H1 (cell line): ENCODE results near the gene HCAR2.

ENCODE experiments used
- CTCF ChIP-seq, 3 experiments: IDR thresholded peaks; 1 replicate in 2 of 3; 2 replicates in 1 of 3; pipeline versions ENCODE4 v1.5.1 to v1.6.1; 2011; ENCODE audit warnings: low read length in 3 of 3, mild to moderate bottlenecking in 3 of 3, inconsistent platforms in 2 of 3, low read depth in 1 of 3, moderate library complexity in 1 of 3; ENCODE audit not compliant: insufficient read depth in 1 of 3; ENCODE audit errors: control extremely low read depth in 1 of 3
- FOSL1 ChIP-seq: IDR thresholded peaks from 2 replicates; pipeline ENCODE4 v1.6.1; 2011; ENCODE audit warnings: mild to moderate bottlenecking, low read depth, low read length, moderate library complexity; ENCODE audit not compliant: insufficient read depth
- MAX ChIP-seq: IDR thresholded peaks from 2 replicates; pipeline ENCODE4 v1.6.1; 2012; ENCODE audit warnings: inconsistent platforms
- RAD21 ChIP-seq, 2 experiments: IDR thresholded peaks in 1 of 2; conservative IDR thresholded peaks in 1 of 2; 2 replicates each; pipeline ENCODE4 v1.6.1; 2011; ENCODE audit warnings: low read depth in 2 of 2, low read length in 2 of 2, improper control_type of control experiment in 1 of 2, inconsistent platforms in 1 of 2, mild to moderate bottlenecking in 1 of 2, moderate library complexity in 1 of 2

DNA sequence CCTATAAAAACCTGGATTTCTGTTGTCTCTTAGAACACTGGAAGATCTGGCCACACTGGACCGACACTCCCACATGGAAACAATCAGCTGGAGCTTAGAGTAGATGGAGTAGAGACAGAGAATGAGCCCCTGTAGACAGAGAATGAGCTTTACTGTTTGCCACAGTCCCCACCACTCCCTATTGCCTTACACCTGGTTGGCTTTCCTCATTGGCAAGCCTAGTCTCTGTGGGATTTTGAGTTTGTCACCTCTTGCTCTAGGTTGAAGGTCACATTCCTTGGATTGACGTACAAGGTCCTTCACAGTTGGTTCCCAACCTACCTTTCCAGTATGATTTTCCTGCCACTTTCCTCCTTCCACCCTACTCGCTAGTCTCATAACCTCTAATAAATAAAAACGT is 29.5 kb upstream of the HCAR2 start:
- no peak for TF ChIP-seq CTCF (IDR thresholded peaks at IDR 0.05; ENCODE audit: control extremely low read depth in 1 of 3, insufficient read depth in 1 of 3, low read depth in 1 of 3, low read length in 3 of 3)
- no peak for TF ChIP-seq MAX
- no peak for TF ChIP-seq FOSL1
- TF ChIP-seq RAD21 (IDR thresholded peaks at IDR 0.05 in 1 of 2, conservative IDR thresholded peaks at IDR 0.05 in 1 of 2; ENCODE audit: low read depth in 2 of 2, low read length in 2 of 2) = no peak
